A549 (cell line): ENCODE data around the gene CFAP91. TPM values are rescaled to one million over a fixed set of nuclear protein-coding genes. Genes with fewer than 3 reads are reported as not detected.

Experiments
- ATAC-seq, 2 experiments: fragments of 200-7000 bp in 1 of 2; fragments of >200 bp in 1 of 2; cut with Nextera tagmentation in 1 of 2; cut with Tn5 transposase in 1 of 2; 3 replicates each; pipeline versions ENCODE4 v1.8.0 to v1.9.1; 2018 to 2020; ENCODE audit warnings: mild to moderate bottlenecking in 1 of 2, moderate library complexity in 1 of 2
- CTCF ChIA-PET: fragments of 300-600 bp; sonication (Branson Sonifier 250); formaldehyde crosslinking; extraction: SDS; loops from one replicate; lab custom pipeline; 2021; ENCODE audit warnings: antibody characterized with exemption, inconsistent platforms; lab: Yijun Ruan, JAX
- POLR2A ChIA-PET: fragments of 350-600 bp; formaldehyde crosslinking; extraction: SDS; loops from one replicate; lab custom pipeline; 2021; ENCODE audit warnings: antibody characterized with exemption, inconsistent platforms; lab: Yijun Ruan, JAX
- DNase-seq, 2 experiments: peaks; one replicate each; pipeline versions ENCODE4 v3.0.0 to v3.0.0-alpha.2; 2011 to 2016; ENCODE audit warnings: low read depth in 1 of 2, low spot score in 1 of 2
- FAIRE-seq: peaks from 2 replicates; lab custom pipeline; 2011; peaks lifted over from hg19 to GRCh38; lab: Jason Lieb, UNC
- H3K27ac ChIP-seq, 2 experiments: fragments of >200 bp; sonication (Bioruptor Twin); formaldehyde crosslinking; 3 replicates each; pipeline ENCODE4 v1.5.1; 2016 to 2017
- H3K4me1 ChIP-seq: fragments of >200 bp; sonication (Bioruptor Twin); formaldehyde crosslinking; 3 replicates; pipeline ENCODE4 v1.6.1; 2016
- H3K4me2 ChIP-seq: fragments of >200 bp; sonication (Bioruptor Twin); formaldehyde crosslinking; 3 replicates; pipeline ENCODE4 v1.6.1; 2016
- H3K4me3 ChIP-seq: fragments of >200 bp; sonication (Bioruptor Twin); formaldehyde crosslinking; 3 replicates; pipeline ENCODE4 v1.5.1; 2016
- H3K9me3 ChIP-seq: fragments of >200 bp; sonication (Bioruptor Twin); formaldehyde crosslinking; 3 replicates; pipeline ENCODE4 v1.6.1; 2016
- BCL3 ChIP-seq: fragments of >200 bp; sonication (Bioruptor Twin); formaldehyde crosslinking; IDR thresholded peaks from 3 replicates; pipeline ENCODE4 v1.6.1; 2016
- BHLHE40 ChIP-seq: IDR thresholded peaks from 2 replicates; pipeline ENCODE4 v1.6.1; 2012; ENCODE audit warnings: low read depth, low read length, inconsistent platforms
- CBX8 ChIP-seq: fragments of 200-600 bp; sonication (generic); IDR thresholded peaks from 2 replicates; pipeline ENCODE4 v1.6.1; 2016
- CEBPB ChIP-seq, 2 experiments: fragments of >200 bp in 1 of 2; sonication (Bioruptor Twin) in 1 of 2; formaldehyde crosslinking in 1 of 2; IDR thresholded peaks; 2 replicates each; pipeline ENCODE4 v1.6.1; 2012 to 2016
- CHD2 ChIP-seq: fragments of 150-350 bp; IDR thresholded peaks from 2 replicates; pipeline ENCODE4 v1.6.1; 2014; ENCODE audit warnings: low read length; ENCODE audit not compliant: partially characterized antibody
- E2F6 ChIP-seq: IDR thresholded peaks from 2 replicates; pipeline ENCODE4 v1.6.1; 2012; ENCODE audit warnings: low read depth, borderline replicate concordance
- EHF ChIP-seq: fragments of 250-450 bp; sonication (Bioruptor Pico); IDR thresholded peaks from 2 replicates; pipeline ENCODE4 v1.5.0; 2020; ENCODE audit warnings: mild to moderate bottlenecking
- EHMT2 ChIP-seq: fragments of 200-600 bp; sonication (generic); IDR thresholded peaks from 2 replicates; pipeline ENCODE4 v1.6.1; 2016; ENCODE audit warnings: antibody characterized with exemption, low read depth, mild to moderate bottlenecking, moderate library complexity
- FOXS1 ChIP-seq: fragments of 250-450 bp; sonication (Bioruptor Pico); IDR thresholded peaks from 2 replicates; pipeline ENCODE4 v1.5.0; 2020; ENCODE audit warnings: mild to moderate bottlenecking, moderate library complexity
- GATA3 ChIP-seq: IDR thresholded peaks from 2 replicates; pipeline ENCODE4 v1.6.1; 2012; ENCODE audit warnings: borderline replicate concordance
- HES2 ChIP-seq: fragments of >200 bp; sonication (Bioruptor Twin); formaldehyde crosslinking; IDR thresholded peaks from 2 replicates; pipeline ENCODE4 v1.6.1; 2016
- HEYL ChIP-seq: fragments of 250-450 bp; sonication (Bioruptor Pico); IDR thresholded peaks from 2 replicates; pipeline ENCODE4 v1.8.0; 2021; ENCODE audit warnings: mild to moderate bottlenecking, moderate library complexity
- HOXB13 ChIP-seq: fragments of 250-450 bp; sonication (Bioruptor Pico); IDR thresholded peaks from 2 replicates; pipeline ENCODE4 v1.5.0; 2020; ENCODE audit warnings: low read depth, mild to moderate bottlenecking, moderate library complexity
- HOXB5 ChIP-seq: fragments of 250-450 bp; sonication (Bioruptor Pico); IDR thresholded peaks from 2 replicates; pipeline ENCODE4 v1.5.0; 2020; ENCODE audit warnings: mild to moderate bottlenecking, moderate library complexity
- JUNB ChIP-seq: fragments of >200 bp; sonication (Bioruptor Twin); formaldehyde crosslinking; IDR thresholded peaks from 2 replicates; pipeline ENCODE4 v1.6.1; 2016
- KDM1A ChIP-seq: fragments of 200-600 bp; sonication (generic); IDR thresholded peaks from 2 replicates; pipeline ENCODE4 v1.6.1; 2016; ENCODE audit warnings: low read depth, mild to moderate bottlenecking
- MAFK ChIP-seq: fragments of 450-650 bp; IDR thresholded peaks from 2 replicates; pipeline ENCODE4 v1.6.1; 2014; ENCODE audit not compliant: partially characterized antibody
- MYC ChIP-seq: IDR thresholded peaks from 2 replicates; pipeline ENCODE4 v1.6.1; 2012; ENCODE audit warnings: mild to moderate bottlenecking, inconsistent platforms, low read length, improper control_type of control experiment, borderline replicate concordance
- REST ChIP-seq: fragments of 200-600 bp; sonication (generic); IDR thresholded peaks from 2 replicates; pipeline ENCODE4 v1.6.1; 2016; ENCODE audit warnings: antibody characterized with exemption, mild to moderate bottlenecking, moderate library complexity
- TFCP2L1 ChIP-seq: fragments of 250-450 bp; sonication (Bioruptor Pico); IDR thresholded peaks from 2 replicates; pipeline ENCODE4 v1.5.0; 2021; ENCODE audit warnings: mild to moderate bottlenecking
- ZFP36 ChIP-seq: fragments of 450-650 bp; IDR thresholded peaks from 2 replicates; pipeline ENCODE4 v1.6.1; 2014; ENCODE audit warnings: borderline replicate concordance; ENCODE audit not compliant: partially characterized antibody
- ZNF302 ChIP-seq: fragments of 250-450 bp; sonication (Bioruptor Pico); IDR thresholded peaks from 2 replicates; pipeline ENCODE4 v1.9.0; 2021; ENCODE audit warnings: inconsistent platforms, mild to moderate bottlenecking, moderate library complexity
- WGBS: methylation state at CpG from one replicate; pipeline ENCODE4 v1.1.6; 2017; ENCODE audit errors: missing lambda C conversion rate; 5-methylcytosine and 5-hydroxymethylcytosine counted together
- polyA plus RNA-seq, 4 experiments: library from polyadenylated mRNA; depleted of rRNA in 3 of 4; stranded (reverse); fragments of >200 nt; fragmentation: RNase III in 1 of 4; extraction: RNeasy Plus Mini Kit Qiagen cat#74134 plus additional on column Dnase treatment in 1 of 4; gene quantifications; 2 replicates in 3 of 4; 3 replicates in 1 of 4; pipeline ENCODE4 v1.2.3, GENCODE V29; 2011 to 2017
- TF ChIP-seq, protein P1 (sequence below): IDR thresholded peaks from 2 replicates; pipeline ENCODE4 v1.6.1; 2012
- TF ChIP-seq, protein P2 (sequence below): IDR thresholded peaks from 2 replicates; pipeline ENCODE4 v1.6.1; 2012
- TF ChIP-seq, protein P3 (sequence below): fragments of 250-450 bp; sonication (Bioruptor Pico); IDR thresholded peaks from 2 replicates; pipeline ENCODE4 v1.5.0; 2020; ENCODE audit warnings: low read depth, mild to moderate bottlenecking, moderate library complexity

Gene CFAP91
- polyA plus RNA-seq, 2 of the 4 experiments (the other 2 are of a cell fraction), result 0.41 to 1.1 TPM

DNA sequence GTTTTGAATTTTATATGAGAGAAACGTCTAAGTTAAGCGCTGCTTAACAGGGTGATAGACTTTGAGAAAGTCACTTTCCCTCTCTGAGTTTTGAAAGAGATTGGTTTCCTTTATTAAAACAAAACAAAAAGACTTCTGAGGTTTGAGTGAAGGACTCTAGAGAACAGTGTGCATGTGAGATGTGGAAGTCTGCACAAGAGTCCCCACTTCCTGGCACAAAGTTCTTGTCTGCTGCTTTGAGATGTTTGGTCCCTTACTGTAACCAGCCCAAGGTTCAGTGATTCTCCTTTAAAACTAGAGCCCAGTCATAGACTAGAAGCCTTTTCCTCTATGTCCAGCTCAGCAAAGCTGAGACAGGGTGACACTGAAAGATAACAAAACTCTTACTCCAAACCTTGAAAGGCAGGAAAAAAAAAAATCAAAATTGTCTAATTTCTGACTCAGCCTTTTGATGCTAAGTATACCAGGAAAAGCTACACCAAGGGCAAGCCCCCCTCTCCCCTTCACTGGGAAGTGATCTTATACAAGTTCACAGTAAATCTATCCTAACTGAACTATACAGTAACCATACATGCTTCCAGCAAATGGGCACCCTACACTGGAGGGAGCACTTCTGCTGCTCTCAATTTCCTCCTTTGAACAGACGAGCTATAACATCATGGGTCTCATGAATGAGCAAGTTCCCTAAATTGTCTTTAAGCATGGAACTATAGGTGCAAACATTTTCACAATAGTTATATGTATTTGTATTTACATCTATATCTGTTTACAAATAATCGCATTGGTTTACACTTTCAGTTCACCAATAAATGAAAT, 44.7 kb upstream of the CFAP91 start:
- 81% methylated on average over 4 of the region's 4 CpGs for WGBS
- no peaks in the 10 kb centered on the region for H3K9me3 ChIP-seq
- ATAC-seq (no peak), FAIRE-seq (no peak), DNase-seq (no peak)
- CTCF ChIA-PET, result interaction anchor here (0.7 to 1.2 kb wide), 4 partner anchors 10 to 36 kb away, joined by 3 to 5 read pairs (median 4); no protein-coding TSS in a partner anchor
- no peak overlapping the region for H3K27ac ChIP-seq
- POLR2A ChIA-PET, result no interaction called here
- TF ChIP-seq KDM1A, result no peak
- TF ChIP-seq, protein P1, sequence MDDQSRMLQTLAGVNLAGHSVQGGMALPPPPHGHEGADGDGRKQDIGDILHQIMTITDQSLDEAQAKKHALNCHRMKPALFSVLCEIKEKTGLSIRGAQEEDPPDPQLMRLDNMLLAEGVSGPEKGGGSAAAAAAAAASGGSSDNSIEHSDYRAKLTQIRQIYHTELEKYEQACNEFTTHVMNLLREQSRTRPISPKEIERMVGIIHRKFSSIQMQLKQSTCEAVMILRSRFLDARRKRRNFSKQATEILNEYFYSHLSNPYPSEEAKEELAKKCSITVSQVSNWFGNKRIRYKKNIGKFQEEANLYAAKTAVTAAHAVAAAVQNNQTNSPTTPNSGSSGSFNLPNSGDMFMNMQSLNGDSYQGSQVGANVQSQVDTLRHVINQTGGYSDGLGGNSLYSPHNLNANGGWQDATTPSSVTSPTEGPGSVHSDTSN, result no peak
- TF ChIP-seq, protein P2, sequence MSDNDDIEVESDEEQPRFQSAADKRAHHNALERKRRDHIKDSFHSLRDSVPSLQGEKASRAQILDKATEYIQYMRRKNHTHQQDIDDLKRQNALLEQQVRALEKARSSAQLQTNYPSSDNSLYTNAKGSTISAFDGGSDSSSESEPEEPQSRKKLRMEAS, result no peak
- TF ChIP-seq ZFP36, result no peak
- TF ChIP-seq, protein P3, sequence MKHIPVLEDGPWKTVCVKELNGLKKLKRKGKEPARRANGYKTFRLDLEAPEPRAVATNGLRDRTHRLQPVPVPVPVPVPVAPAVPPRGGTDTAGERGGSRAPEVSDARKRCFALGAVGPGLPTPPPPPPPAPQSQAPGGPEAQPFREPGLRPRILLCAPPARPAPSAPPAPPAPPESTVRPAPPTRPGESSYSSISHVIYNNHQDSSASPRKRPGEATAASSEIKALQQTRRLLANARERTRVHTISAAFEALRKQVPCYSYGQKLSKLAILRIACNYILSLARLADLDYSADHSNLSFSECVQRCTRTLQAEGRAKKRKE (CRISPR knock-in tag), result no peak
- TF ChIP-seq EHF, result no peak
- TF ChIP-seq FOXS1 (CRISPR knock-in tag), result no peak
- TF ChIP-seq HEYL, result no peak
- TF ChIP-seq JUNB, result no peak
- no peak for TF ChIP-seq BHLHE40
- TF ChIP-seq MYC, result no peak
- no peak for TF ChIP-seq CBX8
- no peak for TF ChIP-seq ZNF302 (CRISPR knock-in tag)
- TF ChIP-seq GATA3, result no peak
- TF ChIP-seq BCL3, result no peak
- no peak for TF ChIP-seq REST
- TF ChIP-seq HOXB13, result no peak
- TF ChIP-seq MAFK, result no peak
- no peak overlapping the region for H3K4me2 ChIP-seq
- no peak overlapping the region for H3K4me3 ChIP-seq
- H3K4me1 ChIP-seq, result peaks cover 8% of the 10 kb centered on the region

GRCh38 chr3:119658994-119659393, 43.8 kb upstream of the CFAP91 start:
- peaks cover 8% of the 10 kb centered on the region for H3K4me1 ChIP-seq
- ATAC-seq, result no peak

More at GRCh38 chr3:119658994-119659393, 43.8 kb upstream of the CFAP91 start:
- ChIA-PET POLR2A (no interaction called here), CTCF (interaction anchor here (1.0 to 1.2 kb wide), 2 partner anchors 11 to 14 kb away, joined by 3 to 4 read pairs; no protein-coding TSS in a partner anchor)
- H3K4me3 ChIP-seq, result no peak overlapping the region
- DNase-seq (no peak), FAIRE-seq (no peak)
- WGBS, result 67% methylated on average over 2 of the region's 2 CpGs
- no peak overlapping the region for H3K4me2 ChIP-seq
- TF ChIP-seq TFCP2L1, result no peak
- no peak for TF ChIP-seq HEYL
- no peak for TF ChIP-seq E2F6
- TF ChIP-seq CEBPB (IDR thresholded peaks at IDR 0.05), result no peak
- no peak for TF ChIP-seq BHLHE40
- TF ChIP-seq HOXB5 (CRISPR knock-in tag), result no peak
- no peak for TF ChIP-seq EHMT2
- no peak for TF ChIP-seq REST
- TF ChIP-seq HES2, result no peak
- TF ChIP-seq HOXB13, result no peak
- no peak for TF ChIP-seq CHD2
- TF ChIP-seq ZNF302 (CRISPR knock-in tag), result no peak
- H3K9me3 ChIP-seq, result no peaks in the 10 kb centered on the region
- H3K27ac ChIP-seq, result no peak overlapping the region
